HG02763 (cell line): ENCODE results near the gene TNF.

Source experiments
- ATAC-seq: cut with Tn5 transposase; IDR thresholded peaks from one replicate; pipeline ENCODE4 v1.9.1; 2021; ENCODE audit warnings: mild to moderate bottlenecking, moderate library complexity; ENCODE audit not compliant: unreplicated experiment

Gene TNF

DNA sequence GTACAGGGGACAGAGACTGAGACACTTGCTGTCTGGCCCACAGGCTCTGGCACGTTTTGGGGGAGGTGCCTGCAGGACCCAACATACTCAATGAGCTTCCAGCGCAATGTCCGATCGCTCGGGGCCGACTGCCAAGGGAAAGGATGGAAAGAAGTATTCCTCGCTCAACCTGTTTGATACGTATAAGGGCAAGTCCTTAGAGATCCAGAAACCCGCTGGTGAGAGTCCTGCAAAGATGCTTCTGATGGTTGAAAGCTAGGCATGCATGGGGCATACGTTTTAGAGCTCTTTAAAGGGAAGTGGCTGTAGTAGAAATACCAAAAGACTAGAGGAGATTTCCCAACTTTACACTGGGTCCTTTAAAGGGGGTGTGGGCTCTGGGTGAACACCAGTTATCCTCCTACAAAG is 47.3 kb downstream of the TNF start:
- ATAC-seq, result no peak

DNA sequence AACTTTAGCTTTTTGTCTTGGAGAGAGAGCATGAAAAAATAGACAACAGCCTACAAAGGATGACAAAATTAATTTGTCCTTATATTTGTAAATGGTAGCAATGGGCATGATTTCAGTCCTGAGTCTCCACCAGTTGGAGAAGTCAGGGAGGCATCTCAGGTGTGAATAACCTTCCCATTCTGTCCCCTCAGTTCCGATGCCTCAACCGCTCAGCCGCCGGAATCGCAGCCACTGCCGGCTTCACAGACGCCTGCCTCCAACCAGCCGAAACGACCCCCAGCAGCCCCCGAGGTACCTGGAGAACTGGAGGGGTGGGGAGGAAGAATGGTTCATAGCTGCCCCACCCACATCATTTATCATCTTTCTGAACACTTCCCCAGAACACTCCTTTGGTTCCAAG is 48.7 kb downstream of the TNF start:
- ATAC-seq, result no peak

DNA sequence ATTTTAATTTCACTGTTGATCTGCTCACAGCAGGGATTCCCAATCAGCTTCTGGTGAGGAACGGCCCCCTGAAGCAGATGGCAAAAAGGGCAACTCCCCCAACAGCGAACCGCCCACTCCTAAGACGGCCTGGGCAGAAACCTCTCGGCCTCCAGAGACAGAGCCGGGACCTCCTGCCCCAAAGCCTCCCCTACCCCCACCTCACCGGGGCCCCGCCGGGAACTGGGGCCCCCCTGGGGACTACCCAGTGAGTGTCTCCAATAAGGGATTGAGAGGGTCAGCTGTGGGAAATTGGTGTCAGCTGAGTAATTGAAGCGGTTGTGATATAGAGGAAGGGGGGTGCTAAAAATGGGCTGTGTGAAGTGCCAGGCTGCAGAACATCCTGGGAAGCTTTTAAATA is 51.6 kb downstream of the TNF start:
- no peak for ATAC-seq

DNA sequence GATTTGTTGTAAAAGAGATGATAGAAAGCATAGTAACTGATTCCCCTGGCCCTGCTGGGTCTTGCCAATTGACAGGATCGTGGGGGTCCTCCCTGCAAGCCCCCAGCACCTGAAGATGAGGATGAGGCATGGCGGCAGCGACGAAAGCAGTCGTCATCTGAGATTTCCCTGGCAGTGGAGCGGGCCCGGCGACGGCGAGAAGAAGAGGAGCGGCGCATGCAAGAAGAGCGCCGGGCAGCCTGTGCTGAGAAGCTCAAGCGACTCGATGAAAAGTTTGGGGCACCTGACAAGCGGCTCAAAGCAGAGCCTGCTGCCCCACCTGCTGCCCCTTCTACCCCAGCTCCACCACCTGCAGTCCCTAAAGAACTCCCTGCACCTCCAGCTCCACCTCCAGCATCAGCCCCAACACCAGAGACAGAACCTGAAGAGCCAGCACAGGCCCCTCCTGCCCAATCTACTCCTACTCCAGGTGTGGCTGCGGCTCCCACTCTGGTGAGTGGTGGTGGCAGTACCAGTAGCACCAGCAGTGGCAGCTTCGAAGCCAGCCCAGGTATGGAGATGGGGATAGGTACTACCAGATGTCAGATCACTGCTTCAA is 52.4 kb downstream of the TNF start:
- no peak for ATAC-seq
